NT2/D1 (cell line): ENCODE results near the gene ACTC1.

ENCODE experiments used
- YY1 ChIP-seq: IDR thresholded peaks from 2 replicates; pipeline ENCODE4 v1.6.1; 2011; ENCODE audit not compliant: insufficient read length, insufficient read depth
- ZNF274 ChIP-seq: IDR thresholded peaks from 2 replicates; pipeline ENCODE4 v1.6.1; 2011; ENCODE audit warnings: mild to moderate bottlenecking, low read depth, low read length

DNA sequence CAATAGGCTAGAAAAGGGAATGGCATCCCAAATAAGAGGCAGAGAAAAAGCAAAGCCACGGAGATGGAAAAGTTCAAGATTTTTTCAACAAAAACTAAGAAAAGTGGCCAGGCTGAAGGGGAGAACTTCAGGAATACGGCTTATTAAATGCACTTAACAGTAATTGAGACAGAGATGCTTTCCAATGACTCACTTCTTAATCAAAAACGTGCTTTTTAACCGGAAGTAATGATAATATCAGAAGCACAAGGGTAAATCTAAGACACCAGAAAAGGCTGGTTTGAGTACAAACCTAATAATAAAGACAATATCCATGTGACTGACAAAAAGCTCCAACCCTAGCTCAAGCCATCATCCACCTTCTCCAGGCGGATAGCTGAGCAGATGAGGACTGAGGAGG is 24.8 kb upstream of the ACTC1 start:
- TF ChIP-seq ZNF274 (no peak), YY1 (no peak)
